CD8-positive, alpha-beta memory T cell (primary cell): Measurements from ENCODE around the gene MYO5B. TPM values are rescaled to one million over a fixed set of nuclear protein-coding genes. Genes with fewer than 3 reads are reported as not detected.
A peak's percentile ranks its signal among the peaks of the same experiment; 100 is the strongest.

Experiments
- CTCF ChIA-PET: fragments of 350-600 bp; sonication (Branson Sonifier 250); formaldehyde crosslinking; loops from one replicate; lab custom pipeline; 2021; ENCODE audit warnings: antibody characterized with exemption; lab: Charles Lee
- POLR2A ChIA-PET: fragments of 350-600 bp; sonication (Branson Sonifier 250); formaldehyde crosslinking; loops from one replicate; lab custom pipeline; 2021; ENCODE audit warnings: antibody characterized with exemption; lab: Charles Lee
- DNase-seq, 5 donors: peaks; one replicate each; pipeline versions ENCODE4 v3.0.0 to v3.0.0-alpha.2; 2020 to 2022; ENCODE audit warnings: mixed read lengths in 1 of 5
- H3K27ac ChIP-seq: one replicate; pipeline ENCODE4 v1.7.0; 2013; ENCODE audit warnings: low read depth, mild to moderate bottlenecking, low read length, moderate library complexity
- H3K27me3 ChIP-seq: 2 replicates; pipeline ENCODE4 v1.7.0; 2013; ENCODE audit warnings: low read length, mild to moderate bottlenecking; ENCODE audit not compliant: insufficient read depth, poor library complexity, severe bottlenecking
- H3K36me3 ChIP-seq: 2 replicates; pipeline ENCODE4 v1.7.0; 2013; ENCODE audit warnings: mild to moderate bottlenecking, low read length, moderate library complexity; ENCODE audit not compliant: insufficient read depth
- H3K4me1 ChIP-seq: 2 replicates; pipeline ENCODE4 v1.7.0; 2013; ENCODE audit warnings: mild to moderate bottlenecking, low read length, moderate library complexity; ENCODE audit not compliant: insufficient read depth
- H3K4me3 ChIP-seq: 2 replicates; pipeline ENCODE4 v1.7.0; 2013; ENCODE audit warnings: mild to moderate bottlenecking, low read length
- H3K9me3 ChIP-seq: 2 replicates; pipeline ENCODE4 v1.7.0; 2013; ENCODE audit warnings: mild to moderate bottlenecking, low read length
- H3K27ac Mint-ChIP-seq, 8 donors: one replicate each; pipeline ENCODE4 v1.8.0; 2020 to 2021; ENCODE audit warnings: mixed read lengths in 8 of 8, mild to moderate bottlenecking in 6 of 8, inconsistent platforms in 3 of 8, moderate library complexity in 3 of 8
- H3K27me3 Mint-ChIP-seq, 2 donors: one replicate each; pipeline ENCODE4 v1.8.0; 2020 to 2021; ENCODE audit warnings: mixed read lengths in 2 of 2, mild to moderate bottlenecking in 1 of 2, moderate library complexity in 1 of 2
- H3K36me3 Mint-ChIP-seq, 3 donors: one replicate each; pipeline ENCODE4 v1.8.0; 2020 to 2021; ENCODE audit warnings: mixed read lengths in 3 of 3, inconsistent platforms in 1 of 3, mild to moderate bottlenecking in 1 of 3
- H3K4me1 Mint-ChIP-seq, 3 donors: one replicate each; pipeline ENCODE4 v1.8.0; 2020 to 2021; ENCODE audit warnings: mixed read lengths in 3 of 3, inconsistent platforms in 1 of 3, mild to moderate bottlenecking in 1 of 3
- H3K4me3 Mint-ChIP-seq, 7 donors: one replicate each; pipeline ENCODE4 v1.8.0; 2020 to 2021; ENCODE audit warnings: mixed read lengths in 7 of 7, mild to moderate bottlenecking in 6 of 7, moderate library complexity in 4 of 7, inconsistent platforms in 2 of 7
- H3K9me3 Mint-ChIP-seq, 5 donors: one replicate each; pipeline ENCODE4 v1.8.0; 2020 to 2022; ENCODE audit warnings: mixed read lengths in 5 of 5, mild to moderate bottlenecking in 3 of 5, moderate library complexity in 2 of 5, inconsistent platforms in 1 of 5
- polyA plus RNA-seq: library from polyadenylated mRNA; unstranded; fragments of 300-500 nt; fragmentation: Illumina TruSeq; gene quantifications from one replicate; pipeline ENCODE4 v1.2.3, GENCODE V29; 2021
- total RNA-seq, 2 experiments: library from RNA; stranded (reverse); gene quantifications; one replicate each; pipeline ENCODE4 v1.2.3, GENCODE V29; 2021

MYO5B gene
- total and polyA plus RNA-seq, 3 experiments from 2014 or later: 0.07 to 0.11 TPM; not detected in 1

DNA sequence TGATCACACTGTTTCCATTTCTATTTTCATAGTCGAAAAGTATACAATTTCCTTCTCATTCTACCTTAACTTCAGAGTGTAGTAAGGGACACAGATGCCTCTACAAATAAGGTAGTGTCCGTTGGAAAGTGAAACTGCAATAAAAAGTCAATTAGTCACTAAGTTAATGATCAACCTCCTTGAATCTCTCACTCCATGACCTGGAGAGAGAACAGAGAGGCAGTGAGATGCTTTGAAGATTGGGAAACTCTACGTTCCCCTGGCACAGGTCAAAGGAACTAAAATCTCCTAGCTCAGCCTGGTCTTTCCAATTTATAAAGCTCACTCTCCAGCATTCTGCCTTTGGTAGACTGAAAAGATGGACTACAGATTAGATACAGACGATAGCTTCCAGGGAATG lies 227.8 kb downstream of the MYO5B start:
- CTCF ChIA-PET: no interaction called here
- no peaks in the 10 kb centered on the region for H3K27me3 ChIP-seq
- Mint-ChIP-seq H3K27me3 (peaks cover 17 to 20% of the 10 kb centered on the region in 2 donors), H3K9me3 (no peaks in the 10 kb centered on the region), H3K4me3 (no peak overlapping the region), H3K36me3 (no peaks in the 10 kb centered on the region), H3K27ac (no peak overlapping the region), H3K4me1 (no peaks in the 10 kb centered on the region)
- H3K4me1 ChIP-seq: no peaks in the 10 kb centered on the region
- H3K36me3 ChIP-seq: no peaks in the 10 kb centered on the region
- POLR2A ChIA-PET: no interaction called here
- no peaks in the 10 kb centered on the region for H3K9me3 ChIP-seq
- H3K4me3 ChIP-seq: no peak overlapping the region
- no peak for DNase-seq
- no peak overlapping the region for H3K27ac ChIP-seq

GRCh38 chr18:49966090-49966489 lies 228.9 kb downstream of the MYO5B start:
- Histone ChIP-seq H3K27ac (no peak overlapping the region), H3K9me3 (no peaks in the 10 kb centered on the region), H3K27me3 (no peaks in the 10 kb centered on the region), H3K4me3 (no peak overlapping the region), H3K36me3 (no peaks in the 10 kb centered on the region), H3K4me1 (peaks cover 5% of the 10 kb centered on the region)
- Mint-ChIP-seq H3K36me3 (no peaks in the 10 kb centered on the region), H3K27ac (peak overlapping the region in 1 of 8 donors; percentile 74), H3K9me3 (no peaks in the 10 kb centered on the region), H3K4me1 (peaks cover 2 to 3% (median 3%) of the 10 kb centered on the region in 3 donors), H3K27me3 (peaks cover 21 to 25% of the 10 kb centered on the region in 2 donors), H3K4me3 (no peak overlapping the region)
- ChIA-PET POLR2A (no interaction called here), CTCF (no interaction called here)
- DNase-seq: no peak

DNA sequence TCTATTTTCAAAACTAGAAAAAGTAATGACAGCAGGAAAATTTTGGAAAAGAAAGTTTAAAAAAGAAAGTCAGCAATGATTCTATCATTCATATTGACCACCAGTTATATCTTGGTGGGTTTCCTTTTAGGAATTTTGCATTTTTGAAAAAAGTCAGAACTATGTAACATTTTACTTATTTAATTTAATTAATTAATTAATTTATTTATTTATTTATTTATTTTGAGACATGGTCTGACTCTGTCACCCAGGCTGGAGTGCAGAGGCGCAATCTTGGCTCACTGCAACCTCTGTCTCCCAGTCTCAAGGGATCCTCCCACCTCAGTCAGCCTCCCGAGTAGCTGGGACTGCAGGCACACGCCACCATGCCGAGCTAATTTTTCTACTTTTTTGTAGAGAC lies 231.7 kb downstream of the MYO5B start:
- H3K27ac ChIP-seq: no peak overlapping the region
- peaks cover 18 to 26% (median 21%) of the 10 kb centered on the region in 3 donors for H3K4me1 Mint-ChIP-seq
- H3K27ac Mint-ChIP-seq: no peak overlapping the region
- POLR2A ChIA-PET: no interaction called here
- CTCF ChIA-PET: no interaction called here
- H3K4me1 ChIP-seq: peaks cover 26% of the 10 kb centered on the region
- peaks cover 0 to 2% (median 0%) of the 10 kb centered on the region in 5 donors for H3K9me3 Mint-ChIP-seq
- H3K4me3 Mint-ChIP-seq: no peak overlapping the region
- no peak overlapping the region for H3K4me3 ChIP-seq
- no peaks in the 10 kb centered on the region for H3K9me3 ChIP-seq
- H3K36me3 Mint-ChIP-seq: peaks cover 0 to under 1% (median 0%) of the 10 kb centered on the region in 3 donors
- H3K27me3 ChIP-seq: no peaks in the 10 kb centered on the region
- no peak for DNase-seq
- peaks cover 20 to 48% of the 10 kb centered on the region in 2 donors for H3K27me3 Mint-ChIP-seq
- H3K36me3 ChIP-seq: no peaks in the 10 kb centered on the region

DNA sequence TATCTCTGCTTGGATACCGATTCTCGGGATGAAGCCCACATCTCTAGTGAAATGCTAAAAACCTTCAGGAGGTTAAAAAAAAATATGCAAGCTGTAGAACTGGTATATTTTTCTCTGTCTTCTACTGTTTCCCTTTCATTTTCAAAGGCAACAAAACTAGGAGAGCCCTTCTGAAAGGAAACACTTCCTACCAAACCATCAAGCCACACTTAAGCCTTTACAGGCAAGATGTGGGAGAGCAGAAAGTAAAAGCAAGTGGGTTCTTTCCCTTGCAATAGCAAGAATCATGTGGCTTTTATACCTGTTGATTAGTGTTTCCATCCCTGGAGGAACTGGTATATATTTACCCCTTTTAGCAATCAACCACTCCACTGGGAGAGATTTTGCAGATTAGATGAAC lies 233.7 kb downstream of the MYO5B start:
- Histone ChIP-seq H3K36me3 (no peaks in the 10 kb centered on the region), H3K27me3 (no peaks in the 10 kb centered on the region), H3K9me3 (no peaks in the 10 kb centered on the region), H3K4me3 (no peak overlapping the region), H3K27ac (no peak overlapping the region), H3K4me1 (peaks cover 27% of the 10 kb centered on the region)
- peaks cover 18 to 30% (median 23%) of the 10 kb centered on the region in 3 donors for H3K4me1 Mint-ChIP-seq
- H3K36me3 Mint-ChIP-seq: peaks cover 0 to 3% (median 0%) of the 10 kb centered on the region in 3 donors
- no peak for DNase-seq
- ChIA-PET POLR2A (no interaction called here), CTCF (no interaction called here)
- H3K4me3 Mint-ChIP-seq: no peak overlapping the region
- H3K9me3 Mint-ChIP-seq: peaks cover 0 to 2% (median 0%) of the 10 kb centered on the region in 5 donors
- peaks cover 24 to 61% of the 10 kb centered on the region in 2 donors for H3K27me3 Mint-ChIP-seq
- H3K27ac Mint-ChIP-seq: peak overlapping the region in 1 of 8 donors; percentile 10

DNA sequence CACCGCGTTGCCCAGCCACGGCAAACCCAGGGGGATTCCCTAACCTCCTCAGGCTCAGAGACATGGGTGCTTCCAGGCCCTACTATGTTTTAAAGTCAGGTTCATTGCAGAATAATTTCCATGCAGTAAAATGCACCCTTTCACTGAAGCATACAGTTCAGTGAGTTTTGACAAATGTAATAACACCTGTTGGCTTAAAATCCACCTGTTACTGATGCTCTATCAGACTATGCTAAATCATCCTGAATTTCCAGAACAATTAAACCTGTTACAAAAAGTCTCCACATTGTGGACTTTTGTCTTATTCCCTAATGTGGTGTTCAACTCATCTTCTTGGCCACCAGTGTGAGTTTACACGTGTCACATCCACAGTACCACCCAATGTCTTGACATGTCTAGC lies 234.6 kb downstream of the MYO5B start:
- peaks cover 27% of the 10 kb centered on the region for H3K4me1 ChIP-seq
- Mint-ChIP-seq H3K27me3 (peaks cover 22 to 69% of the 10 kb centered on the region in 2 donors), H3K27ac (no peak overlapping the region), H3K36me3 (peaks cover 0 to 3% (median 0%) of the 10 kb centered on the region in 3 donors), H3K9me3 (peaks cover 0 to 2% (median 0%) of the 10 kb centered on the region in 5 donors), H3K4me1 (peaks cover 18 to 30% (median 23%) of the 10 kb centered on the region in 3 donors), H3K4me3 (no peak overlapping the region)
- CTCF ChIA-PET: no interaction called here
- POLR2A ChIA-PET: no interaction called here
- no peak for DNase-seq
- no peaks in the 10 kb centered on the region for H3K27me3 ChIP-seq
- H3K4me3 ChIP-seq: no peak overlapping the region
- H3K36me3 ChIP-seq: no peaks in the 10 kb centered on the region
- H3K9me3 ChIP-seq: no peaks in the 10 kb centered on the region
- no peak overlapping the region for H3K27ac ChIP-seq

- Histone ChIP-seq H3K9me3 (no peaks in the 10 kb centered on the region), H3K27me3 (no peaks in the 10 kb centered on the region), H3K27ac (no peak overlapping the region), H3K36me3 (no peaks in the 10 kb centered on the region), H3K4me1 (peaks cover 27% of the 10 kb centered on the region), H3K4me3 (no peak overlapping the region)
- ChIA-PET CTCF (no interaction called here), POLR2A (no interaction called here)
- peaks cover 0 to 3% (median 0%) of the 10 kb centered on the region in 3 donors for H3K36me3 Mint-ChIP-seq
- H3K27me3 Mint-ChIP-seq: peaks cover 24 to 68% of the 10 kb centered on the region in 2 donors
- H3K4me1 Mint-ChIP-seq: peaks cover 18 to 30% (median 23%) of the 10 kb centered on the region in 3 donors
- peak overlapping the region in 7 of 8 donors; percentile 0 to 92 (median 74) for H3K27ac Mint-ChIP-seq
- H3K4me3 Mint-ChIP-seq: peak overlapping the region in 2 of 7 donors; percentile 1 to 39
- H3K9me3 Mint-ChIP-seq: peaks cover 0 to 2% (median 0%) of the 10 kb centered on the region in 5 donors
- DNase-seq: peak in 3 of 5 donors; percentile 3 to 45 (median 28)
These were observed 235.8 kb downstream of the MYO5B start for GRCh38 chr18:49959176-49959575.

GRCh38 chr18:49955263-49955662 lies 239.7 kb downstream of the MYO5B start:
- Mint-ChIP-seq H3K9me3 (peaks cover 0 to 2% (median 0%) of the 10 kb centered on the region in 5 donors), H3K36me3 (peaks cover 0 to 3% (median 0%) of the 10 kb centered on the region in 3 donors), H3K4me1 (peaks cover 22 to 29% (median 24%) of the 10 kb centered on the region in 3 donors), H3K4me3 (no peak overlapping the region), H3K27ac (no peak overlapping the region), H3K27me3 (peaks cover 23 to 64% of the 10 kb centered on the region in 2 donors)
- H3K36me3 ChIP-seq: no peaks in the 10 kb centered on the region
- no peak overlapping the region for H3K4me3 ChIP-seq
- no peak overlapping the region for H3K27ac ChIP-seq
- no peaks in the 10 kb centered on the region for H3K9me3 ChIP-seq
- ChIA-PET POLR2A (no interaction called here), CTCF (no interaction called here)
- H3K4me1 ChIP-seq: peaks cover 22% of the 10 kb centered on the region
- H3K27me3 ChIP-seq: no peaks in the 10 kb centered on the region
- no peak for DNase-seq

GRCh38 chr18:49953391-49953790 lies 241.6 kb downstream of the MYO5B start:
- Mint-ChIP-seq H3K4me3 (no peak overlapping the region), H3K36me3 (peaks cover 0 to 3% (median 0%) of the 10 kb centered on the region in 3 donors), H3K4me1 (peaks cover 13 to 21% (median 18%) of the 10 kb centered on the region in 3 donors), H3K27me3 (peaks cover 18 to 51% of the 10 kb centered on the region in 2 donors), H3K27ac (no peak overlapping the region), H3K9me3 (no peaks in the 10 kb centered on the region)
- no peak for DNase-seq
- H3K4me3 ChIP-seq: no peak overlapping the region
- H3K9me3 ChIP-seq: no peaks in the 10 kb centered on the region
- CTCF ChIA-PET: no interaction called here
- H3K27ac ChIP-seq: no peak overlapping the region
- POLR2A ChIA-PET: no interaction called here
- H3K36me3 ChIP-seq: no peaks in the 10 kb centered on the region
- H3K27me3 ChIP-seq: no peaks in the 10 kb centered on the region
- peaks cover 28% of the 10 kb centered on the region for H3K4me1 ChIP-seq
